Central memory CD8-positive, alpha-beta T cell (primary cell): ENCODE results near the gene CRABP1.

ENCODE experiments used
- ATAC-seq: fragments of 150-1000 bp; cut with Tn5 transposase; replicated peaks from 2 replicates; pipeline ENCODE4 v1.10.0; 2022; ENCODE audit warnings: mild to moderate bottlenecking, moderate FRiP score, moderate number of reproducible peaks; ENCODE audit not compliant: poor library complexity, severe bottlenecking; ENCODE audit errors: extremely low read depth
- DNase-seq, 2 donors: peaks; one replicate each; pipeline ENCODE4 v3.0.0; 2021; ENCODE audit warnings: low spot score in 2 of 2
- H3K27ac Mint-ChIP-seq: one replicate; pipeline ENCODE4 v1.8.0; 2022; ENCODE audit warnings: low read depth, mild to moderate bottlenecking, moderate library complexity, mixed read lengths
- H3K27me3 Mint-ChIP-seq: one replicate; pipeline ENCODE4 v1.8.0; 2022; ENCODE audit warnings: mixed read lengths
- H3K36me3 Mint-ChIP-seq: one replicate; pipeline ENCODE4 v1.8.0; 2022; ENCODE audit warnings: mild to moderate bottlenecking, moderate library complexity, mixed read lengths; ENCODE audit not compliant: insufficient read depth
- H3K4me1 Mint-ChIP-seq: one replicate; pipeline ENCODE4 v1.8.0; 2022; ENCODE audit warnings: mixed read lengths
- H3K4me3 Mint-ChIP-seq: one replicate; pipeline ENCODE4 v1.8.0; 2022; ENCODE audit warnings: mild to moderate bottlenecking, moderate library complexity, mixed read lengths
- H3K9me3 Mint-ChIP-seq: one replicate; pipeline ENCODE4 v1.8.0; 2022; ENCODE audit warnings: mixed read lengths

Gene CRABP1

DNA sequence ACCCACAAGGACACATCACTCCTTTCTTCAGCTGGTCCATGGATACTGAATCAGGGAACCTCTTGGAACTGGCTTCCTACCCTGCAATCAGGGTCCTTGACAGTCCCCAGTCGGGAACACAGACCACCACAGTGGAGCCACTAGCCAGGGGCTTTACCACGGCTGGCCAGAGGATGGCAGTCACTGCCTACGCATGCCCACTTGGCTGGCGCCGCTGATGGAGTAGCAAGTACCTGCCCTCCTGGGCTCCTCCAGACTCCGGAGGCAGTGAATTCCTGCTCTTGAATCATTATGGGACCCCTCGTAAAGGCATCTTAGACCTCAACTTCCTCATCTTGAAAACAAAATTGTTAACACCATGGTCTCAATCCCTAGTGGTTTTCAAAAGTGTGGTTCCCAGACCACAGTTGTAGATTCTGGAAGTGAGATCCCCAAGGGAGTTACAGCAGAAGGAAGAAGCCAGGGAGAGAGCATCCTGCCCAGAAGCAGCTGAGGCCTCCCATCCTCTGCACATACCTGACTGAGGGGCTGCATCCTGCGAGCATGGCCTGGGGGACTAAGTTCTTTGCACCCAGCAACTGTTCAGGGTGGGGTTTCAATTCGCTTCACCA lies 31.6 kb upstream of the CRABP1 start:
- no peak overlapping the region for H3K4me3 Mint-ChIP-seq
- no peaks in the 10 kb centered on the region for H3K4me1 Mint-ChIP-seq
- peaks cover 20% of the 10 kb centered on the region for H3K27me3 Mint-ChIP-seq
- H3K9me3 Mint-ChIP-seq, result no peaks in the 10 kb centered on the region
- H3K36me3 Mint-ChIP-seq, result no peaks in the 10 kb centered on the region
- DNase-seq, result peak; percentile 22 to 34
- H3K27ac Mint-ChIP-seq, result no peak overlapping the region
- no peak for ATAC-seq

DNA sequence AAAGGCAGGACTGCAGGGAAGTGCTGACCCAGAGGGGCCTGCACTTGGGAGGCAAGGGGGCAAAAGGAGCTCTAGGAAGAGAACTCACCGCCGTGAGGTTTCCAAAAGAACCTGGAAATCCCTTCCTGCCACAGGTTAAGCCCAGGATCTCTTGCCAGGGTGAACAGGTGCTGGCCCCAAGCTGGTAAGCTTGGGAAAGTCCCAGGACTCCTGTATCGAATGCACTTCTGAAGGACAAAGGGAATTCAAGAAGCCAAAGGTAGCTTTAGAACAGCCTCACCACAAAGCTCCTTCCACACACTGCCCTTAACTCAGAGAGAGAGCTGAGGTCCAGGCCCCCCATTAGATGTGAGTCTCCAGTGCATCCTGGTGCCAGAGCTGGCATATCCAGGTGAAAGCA lies 28.9 kb upstream of the CRABP1 start:
- H3K9me3 Mint-ChIP-seq, result no peaks in the 10 kb centered on the region

DNA sequence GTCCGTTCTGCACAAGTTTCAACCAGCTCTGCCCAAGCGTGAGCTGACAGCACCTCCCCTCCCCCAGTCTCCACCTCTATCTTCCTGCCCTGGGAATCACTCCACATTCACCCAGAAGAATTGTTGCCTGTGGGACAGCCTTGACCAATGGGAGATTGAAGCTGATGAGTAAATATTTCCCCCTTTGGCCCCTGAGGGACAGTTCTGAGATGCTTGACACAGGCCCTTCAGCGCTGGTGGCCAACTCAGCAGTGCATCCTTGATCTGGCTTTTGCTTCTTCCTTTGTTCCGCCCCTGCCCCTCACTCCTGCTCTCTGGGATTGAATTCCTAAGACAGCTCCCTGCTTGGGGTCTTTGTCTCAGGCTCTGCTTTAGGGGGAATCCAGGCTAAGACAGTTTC lies 27.6 kb upstream of the CRABP1 start:
- H3K4me3 Mint-ChIP-seq, result no peak overlapping the region
- peaks cover 30% of the 10 kb centered on the region for H3K27me3 Mint-ChIP-seq
- no peaks in the 10 kb centered on the region for H3K9me3 Mint-ChIP-seq
- no peaks in the 10 kb centered on the region for H3K4me1 Mint-ChIP-seq
- no peak overlapping the region for H3K27ac Mint-ChIP-seq
- no peak for ATAC-seq
- no peak for DNase-seq
- H3K36me3 Mint-ChIP-seq, result no peaks in the 10 kb centered on the region

More for the DNA sequence above, 28.9 kb upstream of the CRABP1 start:
- Mint-ChIP-seq H3K4me1 (no peaks in the 10 kb centered on the region), H3K36me3 (no peaks in the 10 kb centered on the region), H3K27me3 (peaks cover 30% of the 10 kb centered on the region), H3K4me3 (no peak overlapping the region), H3K27ac (no peak overlapping the region)
- DNase-seq (no peak), ATAC-seq (no peak)

DNA sequence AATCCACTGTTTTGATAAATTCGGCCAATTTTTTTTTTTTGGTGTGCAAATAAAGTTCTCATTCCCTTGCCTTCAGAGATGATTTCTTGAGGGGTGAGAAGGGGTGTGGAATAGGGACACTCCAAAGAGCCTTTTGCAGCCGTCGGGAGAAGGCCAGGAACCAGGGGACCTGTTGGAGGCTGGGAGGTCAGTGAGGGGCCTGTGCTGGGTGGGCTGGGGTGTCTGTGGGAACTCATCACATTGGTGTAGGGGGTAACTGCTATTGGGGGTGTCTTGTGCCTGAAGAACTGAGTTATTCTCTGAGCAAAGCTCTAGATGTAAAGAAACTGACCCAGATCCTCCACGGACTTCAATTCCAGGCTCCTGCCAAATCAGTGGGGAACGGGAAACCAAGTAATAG lies 27.2 kb upstream of the CRABP1 start:
- Mint-ChIP-seq H3K27ac (no peak overlapping the region), H3K4me1 (no peaks in the 10 kb centered on the region), H3K9me3 (no peaks in the 10 kb centered on the region), H3K36me3 (no peaks in the 10 kb centered on the region), H3K27me3 (peaks cover 27% of the 10 kb centered on the region), H3K4me3 (no peak overlapping the region)
- ATAC-seq (no peak), DNase-seq (no peak)

DNA sequence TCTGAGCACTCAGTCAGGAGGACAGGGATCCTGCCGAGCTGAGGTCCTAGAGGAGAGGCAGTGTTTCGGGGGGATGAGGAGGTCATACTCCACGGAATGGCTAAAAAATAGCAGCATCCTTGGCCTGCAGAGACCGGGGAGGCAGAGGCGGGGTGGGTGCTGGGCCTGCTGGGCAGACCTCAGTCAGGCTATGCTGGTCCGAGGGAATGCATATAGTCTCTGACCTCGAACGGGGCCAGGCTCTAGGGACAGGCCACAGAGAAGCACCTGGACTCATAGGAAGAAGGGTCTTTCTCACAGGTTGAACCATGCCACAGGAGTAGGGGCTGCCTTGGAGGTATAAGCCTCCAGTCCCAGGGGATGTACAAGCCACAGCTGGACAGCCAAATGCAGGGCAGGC lies 26.8 kb upstream of the CRABP1 start:
- Mint-ChIP-seq H3K4me3 (no peak overlapping the region), H3K27me3 (peaks cover 23% of the 10 kb centered on the region), H3K4me1 (no peaks in the 10 kb centered on the region), H3K27ac (no peak overlapping the region), H3K9me3 (no peaks in the 10 kb centered on the region), H3K36me3 (no peaks in the 10 kb centered on the region)
- no peak for ATAC-seq
- DNase-seq, result no peak

DNA sequence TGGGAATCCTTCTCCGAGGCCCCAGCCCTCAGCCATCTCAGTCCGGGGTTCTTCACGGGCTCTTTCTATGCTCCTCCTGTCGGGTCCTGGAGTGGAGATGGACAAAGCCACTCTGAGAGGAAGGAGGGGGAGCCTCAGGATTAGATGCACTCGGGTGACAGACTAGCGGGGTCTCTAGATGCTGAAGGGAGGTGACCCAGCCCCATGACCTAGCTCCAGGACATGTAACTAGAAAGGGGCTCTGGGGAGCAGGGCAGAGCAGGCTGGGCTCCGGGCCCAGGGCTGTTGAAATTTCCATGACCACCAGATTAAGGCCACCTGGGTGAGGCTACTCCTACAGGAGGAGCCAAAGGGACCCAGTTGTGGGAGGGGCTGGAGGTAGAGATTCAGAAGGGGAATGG lies 26.0 kb upstream of the CRABP1 start:
- no peak overlapping the region for H3K4me3 Mint-ChIP-seq
- DNase-seq, result no peak
- no peaks in the 10 kb centered on the region for H3K36me3 Mint-ChIP-seq
- H3K4me1 Mint-ChIP-seq, result no peaks in the 10 kb centered on the region
- H3K27ac Mint-ChIP-seq, result no peak overlapping the region
- H3K9me3 Mint-ChIP-seq, result no peaks in the 10 kb centered on the region
- no peak for ATAC-seq
- peaks cover 23% of the 10 kb centered on the region for H3K27me3 Mint-ChIP-seq

DNA sequence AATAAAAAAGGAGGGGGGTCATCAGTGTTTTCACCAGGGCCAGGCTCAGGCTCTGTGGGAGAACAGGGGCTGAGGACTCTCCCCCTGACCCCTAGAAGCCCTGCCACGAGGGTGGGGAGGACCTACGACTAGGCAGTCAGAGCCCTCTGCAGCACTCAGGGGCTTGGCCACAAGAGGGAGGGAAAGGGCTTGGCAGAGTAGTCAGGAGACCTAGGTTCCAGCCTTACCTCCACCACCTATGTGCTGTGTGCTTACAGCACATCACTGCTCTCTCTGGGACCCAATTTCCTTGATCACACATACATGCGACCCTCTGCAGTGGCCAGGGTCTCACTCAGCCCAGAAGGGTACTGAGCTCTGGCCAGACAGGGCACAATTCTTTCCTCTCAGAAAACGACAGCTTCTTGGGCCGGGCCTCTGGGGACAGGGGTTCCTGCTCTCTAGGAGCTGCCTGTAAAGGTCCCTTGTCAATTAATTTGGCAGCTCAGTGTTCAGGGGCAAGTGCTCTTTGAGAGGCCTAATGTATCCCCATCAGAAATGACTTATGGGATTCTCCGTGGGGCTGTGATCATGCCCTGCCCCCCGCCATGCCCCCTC lies 24.4 kb upstream of the CRABP1 start:
- Mint-ChIP-seq H3K27me3 (peaks cover 23% of the 10 kb centered on the region), H3K4me1 (no peaks in the 10 kb centered on the region), H3K27ac (no peak overlapping the region), H3K4me3 (no peak overlapping the region), H3K36me3 (no peaks in the 10 kb centered on the region), H3K9me3 (no peaks in the 10 kb centered on the region)
- ATAC-seq, result no peak
- DNase-seq, result no peak

DNA sequence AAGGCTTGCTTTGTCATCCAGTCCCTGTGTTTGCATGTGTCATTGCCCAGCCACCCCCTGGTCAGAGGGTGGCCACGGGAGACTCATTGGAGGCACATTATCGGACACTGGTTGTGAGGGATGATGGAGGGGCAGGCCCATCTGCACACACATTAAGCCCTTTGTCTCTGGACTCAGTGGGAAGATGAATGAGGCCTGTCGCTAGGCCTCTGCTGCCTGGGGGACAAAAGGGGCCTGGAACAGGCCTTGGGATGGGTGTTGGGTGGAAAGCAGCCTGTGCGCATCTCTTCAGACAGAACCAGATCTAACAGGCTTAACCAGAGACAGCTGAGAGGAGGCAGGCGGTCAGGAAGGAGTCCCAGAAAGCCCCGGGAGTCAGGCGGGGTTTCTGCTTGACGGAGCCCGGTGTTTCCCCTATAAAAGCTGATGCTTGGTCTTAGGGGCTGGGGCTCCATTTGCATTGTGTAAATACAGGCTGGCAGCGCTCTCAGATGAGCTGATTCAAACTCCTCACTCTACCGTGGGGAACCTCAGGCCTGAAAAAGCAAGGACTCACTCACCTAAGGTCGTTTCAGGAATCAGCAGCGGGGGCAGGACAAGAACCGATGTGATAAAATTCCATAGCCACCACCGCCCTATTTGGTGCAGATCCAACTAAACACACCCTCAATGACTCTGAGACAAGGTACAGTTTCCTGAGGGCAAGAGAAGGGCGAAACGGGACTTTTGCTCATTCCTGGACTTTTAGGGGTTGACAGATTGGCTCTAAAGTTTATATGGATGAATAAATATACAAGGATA lies 23.7 kb upstream of the CRABP1 start:
- H3K4me3 Mint-ChIP-seq, result no peak overlapping the region
- ATAC-seq, result no peak

DNA sequence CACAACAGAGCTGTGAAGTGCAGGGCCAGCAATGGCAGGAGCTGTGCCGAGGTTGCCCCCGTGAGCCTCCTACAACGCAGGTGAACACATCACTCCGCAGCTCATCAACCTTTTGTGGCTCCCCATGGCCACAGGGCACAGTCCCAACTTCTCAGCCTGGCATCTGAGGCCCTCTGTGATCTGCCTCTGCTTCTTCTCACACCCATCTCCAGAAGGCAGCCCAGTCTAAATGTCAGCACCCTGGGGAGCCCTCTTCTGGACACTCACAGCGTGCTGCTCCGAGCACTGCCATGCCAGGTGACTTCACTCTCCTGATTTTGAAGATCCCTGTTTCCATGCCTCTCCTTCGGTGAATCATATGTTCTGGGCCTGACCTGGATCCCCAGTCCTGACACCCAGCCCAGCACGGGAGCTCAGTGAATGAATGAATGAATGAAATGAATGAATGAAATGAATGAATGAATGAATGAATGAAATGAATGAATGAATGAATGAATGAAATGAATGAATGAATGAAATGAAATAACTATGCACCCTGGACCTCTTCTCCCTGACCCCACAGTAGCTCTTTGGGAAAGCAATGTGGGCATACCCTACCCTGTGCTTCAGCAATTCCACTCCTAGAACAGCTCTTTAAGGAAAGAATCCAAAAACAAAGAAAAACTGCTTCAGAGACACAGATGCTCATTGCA lies 22.9 kb upstream of the CRABP1 start:
- ATAC-seq (no peak), DNase-seq (no peak)
- Mint-ChIP-seq H3K9me3 (no peaks in the 10 kb centered on the region), H3K27ac (no peak overlapping the region), H3K4me1 (no peaks in the 10 kb centered on the region), H3K4me3 (no peak overlapping the region), H3K27me3 (peaks cover 22% of the 10 kb centered on the region), H3K36me3 (no peaks in the 10 kb centered on the region)

More for the DNA sequence above, 23.7 kb upstream of the CRABP1 start:
- Mint-ChIP-seq H3K9me3 (no peaks in the 10 kb centered on the region), H3K36me3 (no peaks in the 10 kb centered on the region), H3K27ac (no peak overlapping the region), H3K27me3 (peaks cover 23% of the 10 kb centered on the region), H3K4me1 (no peaks in the 10 kb centered on the region)
- DNase-seq, result no peak

DNA sequence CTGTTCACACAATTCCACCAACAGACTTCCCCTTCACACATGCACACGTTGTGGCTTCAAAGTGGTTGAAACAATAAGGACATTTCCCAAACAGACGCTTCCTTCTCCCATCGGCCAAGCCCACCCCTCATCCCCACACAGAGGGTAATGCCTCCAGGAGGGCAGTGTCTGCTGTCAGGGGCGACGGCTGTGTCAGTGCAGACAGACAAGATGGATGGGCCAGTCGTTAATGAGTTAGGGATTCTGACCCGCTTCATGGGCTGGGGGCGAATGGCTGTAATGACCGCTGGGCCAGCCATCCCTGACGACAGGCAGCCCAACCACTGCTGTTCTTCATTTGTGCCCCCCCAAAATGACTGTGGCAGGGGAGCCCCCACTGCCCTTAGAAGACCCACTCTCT lies 20.6 kb upstream of the CRABP1 start:
- Mint-ChIP-seq H3K4me3 (no peak overlapping the region), H3K27me3 (no peaks in the 10 kb centered on the region), H3K9me3 (no peaks in the 10 kb centered on the region), H3K36me3 (no peaks in the 10 kb centered on the region), H3K4me1 (no peaks in the 10 kb centered on the region), H3K27ac (no peak overlapping the region)
- ATAC-seq (no peak), DNase-seq (no peak)

DNA sequence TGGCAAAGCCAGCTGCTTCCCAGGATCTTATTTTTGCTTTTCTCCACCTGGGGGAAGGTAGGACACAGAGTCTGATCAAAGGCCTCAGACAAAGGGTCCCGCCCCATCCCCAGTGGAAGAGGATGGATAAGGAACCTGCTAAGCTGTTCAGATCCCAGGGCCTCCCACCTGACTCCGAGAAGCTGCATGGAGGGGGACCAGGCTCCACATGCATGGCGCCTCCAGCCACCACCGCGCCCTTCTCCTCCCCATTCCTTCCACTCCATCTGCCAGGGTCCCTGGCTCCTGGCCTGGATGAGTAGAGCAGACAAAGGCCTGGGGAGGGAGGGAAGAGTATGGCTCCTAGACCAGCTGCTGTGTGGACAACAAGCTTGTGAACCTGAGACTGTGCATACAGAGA lies 20.0 kb upstream of the CRABP1 start:
- Mint-ChIP-seq H3K36me3 (no peaks in the 10 kb centered on the region), H3K9me3 (no peaks in the 10 kb centered on the region), H3K27me3 (no peaks in the 10 kb centered on the region), H3K27ac (no peak overlapping the region), H3K4me3 (no peak overlapping the region), H3K4me1 (no peaks in the 10 kb centered on the region)
- ATAC-seq (no peak), DNase-seq (no peak)

DNA sequence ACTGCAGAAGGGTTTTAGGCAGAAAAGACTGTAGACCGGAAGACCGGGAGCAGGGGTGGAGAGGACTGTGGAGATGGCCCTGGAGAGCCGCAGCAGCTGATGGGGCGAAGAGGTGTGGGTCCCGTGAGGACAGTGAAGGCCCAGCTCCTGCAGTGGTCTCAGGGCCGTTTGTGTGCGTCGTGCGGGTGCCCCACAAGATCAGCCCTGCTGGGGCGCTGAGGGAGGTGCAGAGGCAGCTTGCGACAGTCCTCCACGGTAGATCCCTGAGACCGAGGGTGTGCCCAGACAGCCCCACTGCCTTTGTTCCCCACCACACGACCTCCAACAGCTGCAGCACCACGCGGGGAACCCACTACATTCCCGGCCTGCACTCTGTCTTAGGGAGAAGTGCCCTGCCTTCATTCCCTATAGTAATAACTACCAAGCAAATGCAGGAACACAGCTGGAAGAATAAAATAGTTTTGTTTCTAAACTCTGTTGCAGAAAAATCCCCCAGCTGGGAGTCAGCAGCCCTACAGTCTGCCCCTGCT lies 19.0 kb upstream of the CRABP1 start:
- H3K27me3 Mint-ChIP-seq, result no peaks in the 10 kb centered on the region
- DNase-seq (no peak), ATAC-seq (no peak)
- no peak overlapping the region for H3K27ac Mint-ChIP-seq
- no peaks in the 10 kb centered on the region for H3K9me3 Mint-ChIP-seq
- no peaks in the 10 kb centered on the region for H3K4me1 Mint-ChIP-seq
- H3K4me3 Mint-ChIP-seq, result no peak overlapping the region
- no peaks in the 10 kb centered on the region for H3K36me3 Mint-ChIP-seq
